CMK (cell line): ENCODE measurements around the gene FBL.
"Not testable (repeated sequence)": the region's sequence is repeated elsewhere in the genome, so short reads cannot be mapped to it uniquely, and the experiment has no call there.

ENCODE experiments used
- DNase-seq: peaks from one replicate; pipeline ENCODE4 v3.0.0-alpha.2; 2010; ENCODE audit warnings: low read depth

Gene FBL

DNA sequence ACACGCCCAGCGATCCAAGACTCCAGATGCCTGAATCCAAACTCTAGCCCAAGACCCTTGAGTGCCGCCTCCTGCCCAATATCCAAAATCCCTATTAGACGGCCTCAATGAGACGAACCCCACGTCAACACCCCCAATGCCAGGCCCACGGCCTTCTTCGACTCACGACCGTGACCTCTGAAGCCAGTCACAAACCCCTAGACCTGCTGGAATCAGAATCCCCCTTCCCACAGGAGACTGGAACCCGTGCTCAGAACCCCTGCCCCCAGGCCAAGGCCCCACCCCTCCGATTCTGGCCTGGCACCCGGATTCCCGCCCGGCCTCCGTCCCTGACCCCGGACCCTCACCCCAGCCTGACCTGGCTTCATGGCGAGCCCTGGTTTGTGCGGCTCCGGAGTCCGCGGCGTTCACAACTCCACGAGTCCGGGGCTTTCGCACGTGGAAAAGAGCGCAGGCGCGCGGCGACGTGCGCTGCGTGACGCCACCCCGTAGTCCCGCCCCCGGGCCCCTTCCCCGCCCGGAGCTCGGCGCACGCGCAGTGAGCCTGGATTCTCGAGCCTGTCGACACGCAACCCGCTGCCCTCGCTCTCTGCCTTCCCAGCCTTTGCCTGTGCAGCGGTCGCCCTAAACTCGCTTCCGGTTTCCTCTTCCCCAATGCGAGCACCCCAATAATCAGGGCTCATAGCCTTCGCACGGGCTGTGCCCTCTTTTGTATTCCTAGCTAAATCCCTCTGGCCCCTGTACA, at the start of gene FBL:
Gene FBL, minus strand, starts transcription at position 447 of the 745 bp plus-strand sequence. Its CDS starts 79 bp downstream, at position 368.
- peak; percentile 88 for DNase-seq

- DNase-seq, result not testable (repeated sequence)
Measured at GRCh38 chr19:39895096-39895495, 48.9 kb upstream of the FBL start.

- DNase-seq, result not testable (repeated sequence)
Measured at GRCh38 chr19:39894236-39894606, 48.0 kb upstream of the FBL start.

DNA sequence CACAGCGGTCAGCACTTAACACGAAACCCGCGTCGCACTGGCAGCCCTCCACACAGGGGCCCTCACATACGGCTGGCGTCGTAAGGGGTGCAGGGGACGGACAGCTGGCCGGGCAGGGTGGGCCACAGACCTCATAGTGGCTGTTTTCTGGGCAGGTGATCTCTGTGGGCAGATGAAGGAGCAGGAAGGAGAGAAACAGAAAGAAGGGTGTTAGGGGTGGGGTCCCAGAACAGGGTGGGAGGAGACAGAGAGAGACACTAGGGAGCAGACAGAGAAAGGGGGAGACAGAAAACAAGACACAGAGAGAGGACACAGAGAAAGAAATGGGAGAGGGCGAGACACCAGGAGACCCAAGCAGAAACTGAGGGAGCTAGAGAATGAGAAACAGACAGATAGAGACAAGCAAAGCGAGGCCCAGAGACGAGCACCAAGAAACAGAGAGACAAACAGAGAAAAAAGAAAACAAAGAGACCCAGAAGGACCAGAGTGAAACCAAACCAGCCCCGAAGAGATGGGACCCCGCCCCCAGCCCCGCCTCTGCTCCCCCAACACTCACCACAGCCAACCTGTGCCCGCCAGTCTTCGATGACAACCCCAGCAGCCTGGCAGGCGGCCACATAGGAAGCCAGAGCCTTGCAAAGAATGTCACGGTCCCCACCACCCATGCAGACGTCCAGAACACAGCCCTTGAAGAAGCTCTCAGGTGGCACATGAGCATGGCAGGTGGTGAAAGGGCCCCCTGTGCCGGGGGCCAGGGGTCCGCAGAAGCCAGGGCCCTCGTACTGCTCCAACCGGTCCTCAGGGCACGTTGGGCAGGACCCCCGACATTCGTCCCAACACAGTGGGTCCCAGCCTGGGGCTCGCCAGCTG, 47.4 kb upstream of the FBL start:
- not testable (repeated sequence) for DNase-seq

- not testable (repeated sequence) for DNase-seq
Measured at GRCh38 chr19:39892506-39892902, 46.3 kb upstream of the FBL start.

DNA sequence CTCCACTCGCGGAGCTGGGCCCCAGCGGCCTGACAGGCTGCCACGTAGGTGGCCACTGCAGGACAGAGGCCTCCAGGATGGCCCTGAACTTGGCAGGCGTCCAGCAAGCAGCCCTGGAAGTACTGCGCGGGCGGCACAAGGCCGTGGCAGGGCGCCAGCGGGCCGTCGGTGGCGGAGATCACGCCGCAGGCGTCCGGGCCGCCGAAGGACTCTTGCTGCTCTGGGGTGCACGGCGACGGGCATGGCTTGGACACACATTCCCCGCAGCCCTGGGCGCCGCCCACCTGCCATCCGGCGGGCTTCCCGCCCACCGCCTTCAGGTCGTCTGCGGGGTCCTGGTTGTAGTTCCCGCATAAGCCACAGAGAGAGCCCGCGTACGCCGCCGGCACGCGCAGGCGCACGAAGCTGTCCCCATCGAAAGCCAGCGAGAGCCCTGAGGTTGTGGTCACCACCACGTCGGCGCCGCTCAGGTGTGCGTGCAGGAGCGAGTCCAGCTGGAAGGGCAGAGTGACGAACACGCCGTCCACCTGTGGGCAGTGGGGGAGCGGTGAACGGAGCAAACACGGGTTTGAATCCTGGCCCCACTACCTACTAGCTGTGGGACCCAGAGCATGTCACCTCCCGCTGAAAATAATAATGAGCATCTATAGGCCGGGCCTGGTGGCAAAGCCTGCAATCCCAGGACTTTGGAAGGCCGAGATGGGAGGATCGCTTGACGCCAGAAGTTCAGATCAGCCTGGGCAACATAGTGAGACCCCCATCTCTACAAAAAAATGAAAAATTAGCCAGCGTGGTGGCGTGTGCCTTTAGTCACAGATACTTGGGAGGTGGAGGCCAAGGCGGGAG, 45.7 kb upstream of the FBL start:
- DNase-seq, result not testable (repeated sequence)

- DNase-seq, result no peak
Measured at GRCh38 chr19:39890755-39891551, 44.8 kb upstream of the FBL start.

GRCh38 chr19:39889872-39890754, 43.9 kb upstream of the FBL start:
- not testable (repeated sequence) for DNase-seq

- not testable (repeated sequence) for DNase-seq
Measured at GRCh38 chr19:39887456-39887951, 41.3 kb upstream of the FBL start.

DNA sequence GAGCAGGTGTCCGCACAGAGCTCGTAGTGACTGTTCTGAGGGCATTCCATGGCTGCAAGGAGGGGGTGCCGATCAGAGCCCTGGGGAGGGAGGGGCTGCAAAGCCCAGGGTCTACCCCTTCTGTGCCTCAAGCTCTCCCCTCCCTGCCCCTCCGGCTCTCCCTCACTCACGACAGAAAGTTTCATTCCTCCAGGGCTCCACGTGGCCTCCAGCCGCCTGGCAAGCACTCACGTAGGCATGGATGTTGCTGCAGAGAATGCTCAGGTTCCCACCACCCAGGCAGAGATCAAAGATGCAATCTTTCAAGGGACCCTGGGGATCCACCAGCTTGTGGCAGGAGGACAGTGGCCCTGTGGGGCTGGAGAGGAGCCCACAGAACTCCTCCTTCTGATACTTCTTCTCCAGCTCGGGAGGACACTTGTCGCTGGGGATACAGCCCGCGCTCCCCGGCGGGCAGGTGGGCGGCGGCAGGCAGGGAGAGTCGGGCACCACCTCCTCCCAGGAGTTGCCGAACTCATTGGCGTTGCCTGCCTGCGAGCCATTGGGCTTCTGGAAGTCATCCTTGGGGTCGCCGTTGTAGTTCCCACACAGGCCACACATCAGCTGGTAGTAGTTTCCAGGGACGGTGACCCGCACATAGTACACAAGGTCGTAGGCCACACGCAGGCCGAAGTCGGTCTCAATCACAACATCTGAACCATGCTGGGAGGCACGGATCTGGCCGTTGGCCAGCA, 39.8 kb upstream of the FBL start:
- DNase-seq, result not testable (repeated sequence)

- DNase-seq, result not testable (repeated sequence)
Measured at GRCh38 chr19:39884721-39885120, 38.5 kb upstream of the FBL start.

DNA sequence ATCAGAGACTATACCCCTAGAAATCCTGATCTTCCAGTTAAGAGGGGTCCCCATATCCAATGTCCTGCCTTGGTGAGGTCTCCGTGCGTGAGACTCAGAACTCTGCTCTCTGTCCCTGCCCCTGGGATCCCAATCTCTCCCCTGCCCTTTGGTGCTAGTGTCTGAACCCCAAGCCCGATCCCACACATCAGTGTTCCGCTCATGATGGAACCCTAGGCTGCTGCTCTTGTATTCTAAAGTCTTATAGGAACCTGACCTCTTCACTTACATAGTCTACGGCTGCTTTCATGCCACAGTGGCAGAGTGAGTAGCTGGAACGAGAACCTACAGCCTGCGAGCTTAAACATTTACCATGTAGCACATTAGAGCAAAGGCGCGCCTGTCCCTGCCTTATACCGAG, 36.5 kb upstream of the FBL start:
- DNase-seq, result not testable (repeated sequence)

DNA sequence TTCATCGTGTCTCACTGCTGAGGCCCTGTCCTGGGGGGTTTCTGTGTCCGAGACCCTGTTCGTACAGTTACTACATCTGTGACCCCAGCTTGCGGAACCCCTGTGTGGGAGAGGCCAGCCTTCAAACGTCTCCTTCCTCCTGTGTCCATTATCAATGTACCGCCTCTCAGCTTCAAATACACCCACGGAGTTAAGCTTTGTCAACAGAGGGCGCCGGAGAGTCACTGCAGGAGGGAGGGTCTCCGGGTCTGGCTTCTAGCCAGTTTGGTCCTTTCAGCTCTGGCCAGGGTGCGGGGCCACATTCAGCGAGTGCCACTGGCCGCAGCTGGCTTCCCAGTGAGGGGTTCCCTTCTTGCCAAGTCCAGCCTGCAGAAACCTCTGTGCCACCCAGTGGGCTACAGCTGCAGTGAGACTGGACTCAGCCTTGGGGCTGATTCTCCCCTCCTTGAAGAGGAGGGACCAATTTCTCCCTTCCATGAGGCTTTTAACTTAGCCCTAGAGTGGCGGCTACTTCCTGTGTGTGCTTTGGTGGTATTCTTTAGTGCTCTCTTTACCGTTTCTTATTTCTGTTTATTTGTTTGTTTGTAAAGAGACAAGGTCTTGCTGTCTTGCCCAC, 35.4 kb upstream of the FBL start:
- DNase-seq, result peak; percentile 25

GRCh38 chr19:39880241-39880640, 34.1 kb upstream of the FBL start:
- DNase-seq, result not testable (repeated sequence)

GRCh38 chr19:39879796-39880195, 33.6 kb upstream of the FBL start:
- DNase-seq, result not testable (repeated sequence)

- DNase-seq, result not testable (repeated sequence)
Measured at GRCh38 chr19:39878866-39879265, 32.7 kb upstream of the FBL start.

- no peak for DNase-seq
Measured at GRCh38 chr19:39878398-39878797, 32.2 kb upstream of the FBL start.

DNA sequence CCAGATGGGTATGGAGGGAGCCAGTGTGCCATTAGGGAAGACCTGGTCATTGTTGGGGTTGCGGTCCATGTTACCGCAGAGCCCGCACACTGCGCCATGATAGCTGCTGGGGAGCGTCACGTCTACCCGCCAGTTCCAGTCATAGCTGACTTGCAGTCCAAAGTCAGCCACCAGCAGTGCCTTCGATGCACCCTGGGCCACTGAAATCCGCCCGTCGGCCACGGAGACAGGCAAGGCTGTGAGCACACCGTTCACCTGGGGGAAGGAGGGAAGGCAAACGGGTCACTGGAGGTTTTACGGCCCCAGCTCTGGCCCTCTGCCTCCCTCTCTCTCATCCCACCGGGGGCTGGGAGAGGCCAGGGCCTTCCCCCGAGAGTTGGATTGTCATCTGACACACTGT, 31.8 kb upstream of the FBL start:
- not testable (repeated sequence) for DNase-seq

DNA sequence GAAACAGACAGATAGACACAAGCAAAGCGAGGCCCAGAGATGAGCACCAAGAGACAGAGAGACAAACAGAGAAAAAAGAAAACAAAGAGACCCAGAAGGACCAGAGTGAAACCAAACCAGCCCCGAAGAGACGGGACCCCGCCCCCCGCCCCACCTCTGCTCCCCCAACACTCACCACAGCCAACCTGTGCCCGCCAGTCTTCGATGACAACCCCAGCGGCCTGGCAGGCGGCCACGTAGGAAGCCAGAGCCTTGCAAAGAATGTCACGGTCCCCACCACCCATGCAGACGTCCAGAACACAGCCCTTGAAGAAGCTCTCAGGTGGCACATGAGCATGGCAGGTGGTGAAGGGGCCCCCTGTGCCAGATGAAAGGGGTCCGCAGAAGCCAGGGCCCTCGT, 31.3 kb upstream of the FBL start:
- DNase-seq, result not testable (repeated sequence)
